Fibroblast of skin of right quadriceps (primary cell): Measurements from ENCODE around the gene TEX28.
"Not testable (repeated sequence)": the region's sequence is repeated elsewhere in the genome, so short reads cannot be mapped to it uniquely, and the experiment has no call there.

ENCODE experiments used
- DNase-seq: peaks from one replicate; pipeline ENCODE4 v3.0.0-alpha.2; 2013

Gene TEX28, protein sequence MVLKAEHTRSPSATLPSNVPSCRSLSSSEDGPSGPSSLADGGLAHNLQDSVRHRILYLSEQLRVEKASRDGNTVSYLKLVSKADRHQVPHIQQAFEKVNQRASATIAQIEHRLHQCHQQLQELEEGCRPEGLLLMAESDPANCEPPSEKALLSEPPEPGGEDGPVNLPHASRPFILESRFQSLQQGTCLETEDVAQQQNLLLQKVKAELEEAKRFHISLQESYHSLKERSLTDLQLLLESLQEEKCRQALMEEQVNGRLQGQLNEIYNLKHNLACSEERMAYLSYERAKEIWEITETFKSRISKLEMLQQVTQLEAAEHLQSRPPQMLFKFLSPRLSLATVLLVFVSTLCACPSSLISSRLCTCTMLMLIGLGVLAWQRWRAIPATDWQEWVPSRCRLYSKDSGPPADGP

DNA sequence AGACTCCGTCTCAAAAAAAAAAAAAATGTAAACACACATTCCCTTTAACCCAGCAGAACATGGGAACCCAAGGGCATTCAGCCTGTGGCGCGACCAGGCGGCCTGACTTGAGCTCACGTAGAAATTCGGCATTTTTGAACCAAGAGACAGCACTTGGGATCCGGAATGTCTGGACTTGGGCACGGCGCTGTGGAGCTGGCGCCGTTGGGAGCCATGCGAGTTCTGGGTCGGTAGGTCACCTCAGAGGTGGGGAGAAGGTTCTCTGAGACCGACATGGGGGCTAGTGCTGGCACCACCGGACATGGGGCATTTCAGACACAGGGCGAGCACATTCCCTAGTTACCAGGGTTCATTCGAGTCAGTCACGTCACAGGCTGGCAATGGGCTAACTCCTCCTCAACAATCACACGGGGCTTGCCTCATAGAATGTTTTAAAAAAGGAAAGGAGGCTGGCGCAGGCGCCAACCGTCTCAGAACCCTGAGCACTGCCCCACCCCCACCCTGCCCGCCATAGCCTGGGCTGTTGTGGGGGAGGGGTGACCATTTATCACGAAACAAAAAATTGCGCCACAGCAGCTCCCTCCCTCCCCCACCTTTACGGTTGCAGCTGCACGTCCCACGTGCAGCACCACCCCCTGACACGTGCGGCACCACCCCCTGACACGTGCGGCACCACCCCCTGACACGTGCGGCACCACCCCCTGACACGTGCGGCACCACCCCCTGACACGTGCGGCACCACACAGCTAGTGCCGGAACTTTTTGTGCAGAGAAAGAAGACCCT is at the start of gene TEX28:
TEX28 (minus strand) TSS at position 334 of the 784 bp plus-strand sequence. CDS start 3,007 bp downstream, outside the sequence.
- DNase-seq: no peak

DNA sequence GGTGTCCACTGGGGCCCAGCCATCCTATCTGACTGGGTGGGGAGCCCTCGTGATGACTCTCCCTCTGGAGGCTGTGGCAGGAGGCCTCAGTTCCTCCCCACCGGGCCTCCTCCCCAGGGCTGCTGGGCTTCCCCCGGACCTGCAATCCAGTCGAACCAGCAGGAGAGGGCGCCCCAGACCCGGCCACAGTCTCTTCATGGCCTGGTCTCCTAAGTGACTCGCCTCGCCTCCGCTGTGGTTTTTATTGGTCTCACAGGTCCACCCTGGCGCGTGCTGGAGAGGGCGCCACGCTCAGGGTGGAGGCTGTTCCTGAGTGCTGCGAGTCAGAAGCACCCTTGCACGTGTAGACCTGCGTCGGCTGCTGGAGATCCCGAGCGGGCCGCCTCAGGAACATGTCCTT is 48.7 kb upstream of the TEX28 start:
- not testable (repeated sequence) for DNase-seq

DNA sequence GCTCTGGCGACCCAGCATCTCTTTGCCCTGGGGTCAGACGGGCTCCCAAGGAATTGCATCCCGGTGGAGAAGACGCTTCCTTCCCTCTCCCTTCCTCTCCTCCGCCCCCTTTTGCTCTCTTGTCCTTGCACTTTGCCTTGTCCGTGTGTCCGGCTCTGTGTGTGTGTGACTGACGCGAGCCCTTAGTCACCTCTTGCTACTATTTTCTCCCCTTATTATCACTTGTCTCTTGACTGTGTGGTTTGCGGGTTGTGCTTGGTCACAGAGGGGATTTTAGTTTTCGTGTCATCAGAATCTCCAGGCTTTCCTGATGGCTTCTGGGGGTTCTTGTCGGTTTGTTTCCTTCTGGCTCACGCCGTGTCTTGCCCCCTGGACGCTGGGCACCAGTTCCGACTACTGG is 48.1 kb upstream of the TEX28 start:
- DNase-seq: not testable (repeated sequence)

DNA sequence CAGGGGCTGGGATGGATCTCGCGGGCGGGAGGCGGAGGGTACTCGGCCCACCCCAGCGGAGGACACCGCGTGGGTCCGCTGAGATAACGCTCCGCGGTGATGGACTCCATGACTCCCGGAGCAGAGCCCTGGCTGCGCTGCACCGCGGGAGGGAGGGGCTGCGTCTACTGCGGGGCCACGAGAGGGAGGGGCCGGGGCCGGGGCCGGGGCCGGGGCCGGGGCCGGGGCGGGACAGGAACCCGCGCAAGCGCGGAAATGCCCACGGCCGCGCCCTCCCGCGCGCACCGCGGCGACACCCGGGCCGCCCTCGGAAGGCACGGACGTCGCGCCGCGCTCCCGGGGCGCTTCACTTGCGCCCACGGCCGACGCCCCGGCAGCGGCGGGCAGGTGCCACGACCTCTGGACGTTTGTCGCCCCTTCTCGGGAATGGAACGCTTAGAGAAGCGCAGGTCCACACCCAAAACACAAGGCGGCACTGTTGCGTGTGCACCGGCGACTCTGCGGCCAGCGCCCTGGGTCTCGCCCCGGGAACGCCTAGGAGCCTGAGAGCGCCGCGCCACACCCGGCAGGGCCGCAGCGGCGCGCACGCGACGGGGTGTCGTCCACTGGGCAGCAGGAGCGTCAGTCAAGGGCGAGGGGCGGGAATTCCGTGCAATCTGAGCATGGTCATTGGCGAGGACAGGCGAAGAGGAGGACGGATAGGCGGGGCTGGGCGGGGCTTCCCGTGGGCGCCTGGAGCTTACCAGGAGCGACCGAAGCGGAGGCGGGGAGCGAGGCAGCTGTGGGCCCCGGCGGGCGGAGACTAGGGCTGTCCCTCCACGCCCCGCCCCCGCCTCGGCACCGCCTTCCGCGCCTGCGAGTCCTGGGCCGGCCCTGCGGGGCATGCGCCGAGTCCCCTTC is 46.7 kb upstream of the TEX28 start:
- DNase-seq: not testable (repeated sequence)

DNA sequence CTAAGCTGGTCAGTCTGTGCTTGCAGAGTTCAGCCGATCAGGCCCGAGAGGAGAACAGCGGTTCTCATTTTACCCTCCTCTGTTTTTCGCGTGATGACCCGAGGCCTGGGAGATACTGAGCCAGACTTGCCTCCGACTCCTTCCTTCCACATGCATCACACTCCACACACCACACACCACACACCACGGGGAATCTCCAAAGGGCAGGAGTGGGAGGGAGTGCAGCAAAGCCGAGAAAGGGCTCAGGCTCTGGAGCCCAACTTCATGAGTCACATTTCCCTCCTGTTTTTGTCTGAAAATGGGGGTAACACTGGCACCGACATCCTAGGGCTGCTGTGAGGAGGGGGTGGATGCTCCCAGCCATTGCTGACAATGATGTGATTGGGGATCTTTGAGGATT is 39.6 kb upstream of the TEX28 start:
- no peak for DNase-seq

DNA sequence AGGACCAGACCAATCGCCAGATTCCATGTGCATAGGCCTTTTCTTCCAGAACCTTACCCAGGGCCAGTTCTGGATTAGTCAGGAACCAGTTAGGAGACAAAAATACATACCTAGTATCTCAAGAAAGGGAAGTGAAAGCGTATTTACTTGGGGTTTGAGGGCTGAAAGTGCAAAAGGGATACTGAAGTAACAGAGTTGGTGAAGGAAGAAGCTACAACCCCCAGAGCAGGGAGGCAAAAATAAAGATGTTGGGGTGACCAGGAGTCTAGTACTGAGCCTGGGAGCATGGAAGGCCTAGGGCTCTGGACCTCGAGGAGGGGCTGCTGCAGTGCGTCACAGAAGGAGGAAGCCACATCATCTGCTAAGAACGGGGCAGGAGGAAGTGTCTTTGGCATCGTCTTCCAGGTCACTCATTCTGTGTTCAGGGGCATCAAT is 38.9 kb upstream of the TEX28 start:
- DNase-seq: no peak

DNA sequence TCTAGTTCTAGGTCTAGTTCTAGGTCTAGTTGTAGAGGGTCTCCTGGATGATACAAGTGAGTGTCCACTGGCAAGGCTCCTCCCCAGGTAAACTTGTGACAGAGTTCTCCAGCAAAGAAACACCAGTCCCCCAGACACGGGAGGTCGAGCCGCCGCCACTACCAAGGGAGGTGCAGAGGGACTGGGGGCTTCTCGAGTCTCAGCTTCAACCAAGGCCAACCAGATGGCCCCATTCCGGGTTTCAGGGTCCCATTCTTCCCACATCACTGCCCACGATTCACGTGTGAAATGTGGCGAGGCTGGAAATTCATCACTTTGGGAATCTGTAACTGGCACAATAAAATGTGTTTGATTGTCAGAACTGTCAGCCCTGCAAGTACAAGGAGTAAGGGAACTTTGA is 38.2 kb upstream of the TEX28 start:
- no peak for DNase-seq

DNA sequence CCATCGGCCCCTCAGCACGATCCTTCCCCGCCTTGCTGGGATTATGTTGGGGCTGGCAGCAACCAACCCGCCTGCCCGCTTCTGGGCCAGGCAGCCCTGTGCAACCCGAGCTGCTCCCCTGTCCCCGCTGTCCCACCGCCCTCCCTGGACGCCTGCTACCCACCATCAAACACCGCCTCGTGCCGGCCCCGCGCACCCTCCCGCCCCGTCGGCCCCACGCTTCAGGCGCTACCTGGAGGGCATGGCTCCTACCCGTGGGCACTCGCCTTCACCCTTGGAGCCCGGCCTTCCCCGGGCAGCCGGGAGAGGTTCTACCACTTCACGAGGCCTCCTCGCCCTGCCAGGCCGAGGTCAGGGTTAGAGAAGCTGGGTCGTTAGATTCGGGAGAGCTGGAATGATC is 37.6 kb upstream of the TEX28 start:
- no peak for DNase-seq

DNA sequence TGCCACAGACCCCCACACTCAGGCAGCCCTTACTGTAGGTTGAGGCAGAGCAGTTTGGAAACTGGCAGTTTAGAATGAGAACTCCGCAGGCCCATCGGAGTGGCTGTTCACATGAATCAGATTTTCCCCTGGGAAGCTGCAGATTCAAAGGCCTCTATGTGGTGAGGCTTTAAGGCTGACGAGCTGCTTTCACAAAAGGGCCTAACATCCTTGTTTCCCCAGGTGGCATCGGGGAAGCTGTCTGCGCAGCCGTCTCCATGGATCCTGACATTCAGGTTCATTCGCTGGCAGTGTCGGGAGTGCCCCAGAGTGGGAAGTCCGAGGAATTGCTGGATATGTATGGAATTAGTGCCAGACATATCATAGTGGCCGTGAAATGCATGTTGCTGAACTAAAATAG is 34.4 kb upstream of the TEX28 start:
- DNase-seq: no peak

DNA sequence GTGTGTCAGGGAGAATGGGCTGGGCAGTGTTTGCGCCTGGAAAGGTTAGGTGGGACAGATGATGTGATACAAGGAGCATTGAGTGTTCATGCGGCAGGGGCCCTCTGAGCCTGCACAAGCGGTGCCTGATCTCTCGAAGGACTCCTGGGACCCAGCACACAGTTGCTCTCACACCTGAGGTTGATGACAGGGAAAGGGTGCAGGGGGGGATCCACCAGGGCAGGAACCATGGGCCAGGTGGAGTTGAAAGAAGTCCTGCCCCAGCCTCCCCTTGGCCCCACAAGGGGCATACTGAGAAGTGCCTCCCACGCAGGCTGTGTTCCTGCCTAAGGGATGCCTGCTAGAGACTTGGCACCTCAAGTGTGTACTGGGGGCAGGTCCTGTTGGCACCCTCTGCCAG is 33.7 kb upstream of the TEX28 start:
- no peak for DNase-seq

DNA sequence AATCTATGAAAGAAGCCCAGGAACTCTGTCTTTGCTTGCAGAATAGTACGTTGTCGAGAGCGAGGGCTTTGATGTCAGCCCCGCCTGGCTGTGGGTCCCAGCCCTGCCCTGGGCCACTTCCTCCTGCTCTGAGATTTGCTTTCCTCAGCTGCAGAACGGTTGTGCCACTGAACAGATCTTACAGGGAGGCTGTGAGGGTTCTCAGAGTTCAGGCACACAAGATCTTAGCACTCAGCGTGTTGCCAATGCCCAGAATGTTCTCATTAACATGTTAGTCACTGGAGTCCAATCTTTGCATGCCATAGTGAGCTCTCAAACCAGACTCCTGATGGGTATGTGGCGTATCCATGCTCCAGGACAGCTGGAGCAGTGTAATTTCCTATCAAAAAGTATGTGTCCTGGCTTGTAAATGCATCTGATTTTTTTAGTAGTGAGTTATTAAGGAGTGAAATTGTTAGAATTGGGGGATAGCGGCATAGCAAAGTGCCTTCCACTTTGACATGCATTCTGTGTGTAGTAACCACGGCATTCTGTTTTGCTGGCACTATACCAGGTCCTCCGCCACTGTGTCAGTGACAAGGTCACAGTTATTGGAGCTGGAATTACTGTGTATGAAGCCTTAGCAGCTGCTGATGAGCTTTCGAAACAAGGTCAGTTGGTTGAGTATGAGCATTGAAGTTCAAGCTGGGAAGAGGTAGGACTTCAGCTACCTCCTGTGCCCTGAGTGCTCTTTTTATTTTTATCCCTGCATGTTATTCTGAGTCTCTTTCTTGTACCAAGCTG is 32.3 kb upstream of the TEX28 start:
- DNase-seq: peak; percentile 38

DNA sequence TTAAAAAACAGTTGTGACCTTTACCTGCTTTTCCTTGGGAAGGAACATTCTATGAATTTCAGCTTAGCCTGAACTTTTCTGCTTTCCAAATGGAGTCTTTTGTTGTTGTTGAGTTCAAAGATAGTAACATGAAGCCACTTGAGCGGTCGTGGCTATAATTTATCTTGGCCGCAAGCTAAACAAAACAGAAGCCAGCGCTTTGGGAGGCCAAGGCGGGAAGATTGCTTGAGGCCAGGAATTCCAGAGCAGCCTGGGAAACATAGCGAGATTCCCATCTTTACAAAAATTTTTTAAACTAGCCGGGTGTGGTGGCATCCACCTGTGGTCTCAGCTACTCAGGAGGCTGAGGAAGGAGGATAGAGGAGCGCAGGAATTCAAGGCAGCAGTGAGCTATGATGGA is 30.6 kb upstream of the TEX28 start:
- DNase-seq: no peak

DNA sequence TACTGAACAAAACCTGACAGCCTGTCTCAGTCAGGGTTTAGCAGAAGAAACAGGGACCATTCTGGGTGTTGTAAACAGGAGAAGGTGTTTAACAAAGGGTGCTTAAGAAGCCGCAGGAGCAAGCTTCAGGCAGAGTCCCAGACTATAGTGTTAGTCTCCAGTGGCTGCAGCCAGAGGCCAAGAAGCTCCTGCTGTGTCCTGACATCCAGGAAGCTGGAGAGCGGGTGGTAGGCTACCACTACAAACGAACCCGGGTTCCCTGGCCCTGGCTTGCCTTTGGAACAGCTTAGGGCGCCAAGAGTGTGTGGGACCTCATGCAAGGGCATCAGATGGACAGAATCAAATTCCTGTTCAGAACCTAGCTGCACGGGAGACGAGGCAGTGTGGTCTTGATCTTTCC is 28.6 kb upstream of the TEX28 start:
- no peak for DNase-seq

DNA sequence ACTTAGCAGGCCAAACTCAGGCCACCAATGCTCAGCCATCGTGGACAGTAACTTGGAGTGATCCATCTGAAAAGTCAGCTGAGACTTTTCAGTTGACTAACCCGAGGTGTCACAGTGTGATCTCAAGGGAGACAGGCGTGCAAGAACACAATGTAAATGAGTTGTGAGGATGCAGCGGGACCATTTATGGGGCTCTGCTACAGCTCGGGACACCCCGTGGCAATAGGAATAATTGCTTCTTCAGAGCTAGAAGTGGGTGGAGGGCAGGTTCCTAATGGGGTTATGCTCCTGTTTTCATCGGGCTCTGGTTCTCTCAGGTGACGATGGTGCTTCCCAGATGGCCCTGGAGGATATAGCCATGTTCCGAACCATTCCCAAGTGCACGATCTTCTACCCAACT is 28.0 kb upstream of the TEX28 start:
- DNase-seq: no peak

DNA sequence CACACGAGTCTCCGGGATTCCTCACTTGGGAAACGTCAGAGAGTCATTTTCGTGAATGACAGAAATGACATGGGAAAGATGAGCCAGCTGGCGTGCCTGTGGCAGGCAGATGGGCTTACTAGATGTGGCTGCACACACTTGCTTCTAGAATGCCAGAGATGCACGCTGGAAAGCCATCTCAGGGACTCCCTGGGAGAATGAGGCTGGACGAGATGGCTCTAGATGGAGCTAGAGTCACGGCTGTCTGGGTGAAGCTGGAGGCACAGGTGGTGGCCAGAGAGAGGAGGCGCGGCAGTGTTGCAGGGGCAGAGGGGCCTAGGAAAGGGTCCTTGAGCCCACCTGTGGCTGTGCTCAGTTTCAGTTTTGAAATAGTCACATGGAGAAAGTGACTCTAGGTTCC is 26.7 kb upstream of the TEX28 start:
- DNase-seq: no peak

DNA sequence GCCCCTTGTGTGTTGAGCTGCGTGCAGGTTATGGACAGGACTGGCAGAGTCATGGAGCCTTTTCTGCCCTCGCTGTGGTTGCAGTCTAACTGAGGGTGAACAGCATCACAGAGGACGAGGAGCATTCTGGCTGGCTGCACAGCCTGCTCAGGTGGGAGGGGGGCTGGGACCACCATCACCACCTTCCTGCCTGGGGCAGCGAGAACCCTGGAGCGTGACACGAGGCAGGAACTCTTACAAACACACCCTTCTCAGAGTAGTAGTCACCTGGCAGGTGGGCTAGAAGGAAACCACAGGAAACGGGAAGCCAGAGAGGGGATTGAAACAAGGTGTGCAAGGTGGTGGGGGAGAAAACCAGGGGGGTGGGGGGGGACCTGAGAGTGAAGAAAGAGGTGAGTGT is 26.2 kb upstream of the TEX28 start:
- DNase-seq: no peak

DNA sequence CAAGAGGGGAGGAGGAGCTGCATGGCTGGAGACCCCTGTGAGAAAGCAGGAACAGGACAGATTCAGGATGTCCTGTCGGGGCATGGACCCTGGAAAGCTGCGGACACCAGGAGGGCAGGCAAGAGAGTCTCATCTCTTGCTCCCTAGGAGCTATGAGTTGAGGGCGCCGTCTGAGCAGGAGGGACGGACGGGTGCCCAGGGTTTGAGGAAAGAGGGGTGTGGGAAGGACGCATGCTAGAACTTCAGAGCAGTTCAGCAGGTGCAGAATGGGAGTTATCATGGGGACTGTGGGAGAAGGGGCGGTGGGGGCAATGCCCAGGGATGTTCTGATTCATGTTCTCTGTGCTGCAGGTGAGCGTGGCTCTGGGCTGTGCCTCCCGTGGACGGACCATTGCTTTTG is 25.5 kb upstream of the TEX28 start:
- DNase-seq: no peak

DNA sequence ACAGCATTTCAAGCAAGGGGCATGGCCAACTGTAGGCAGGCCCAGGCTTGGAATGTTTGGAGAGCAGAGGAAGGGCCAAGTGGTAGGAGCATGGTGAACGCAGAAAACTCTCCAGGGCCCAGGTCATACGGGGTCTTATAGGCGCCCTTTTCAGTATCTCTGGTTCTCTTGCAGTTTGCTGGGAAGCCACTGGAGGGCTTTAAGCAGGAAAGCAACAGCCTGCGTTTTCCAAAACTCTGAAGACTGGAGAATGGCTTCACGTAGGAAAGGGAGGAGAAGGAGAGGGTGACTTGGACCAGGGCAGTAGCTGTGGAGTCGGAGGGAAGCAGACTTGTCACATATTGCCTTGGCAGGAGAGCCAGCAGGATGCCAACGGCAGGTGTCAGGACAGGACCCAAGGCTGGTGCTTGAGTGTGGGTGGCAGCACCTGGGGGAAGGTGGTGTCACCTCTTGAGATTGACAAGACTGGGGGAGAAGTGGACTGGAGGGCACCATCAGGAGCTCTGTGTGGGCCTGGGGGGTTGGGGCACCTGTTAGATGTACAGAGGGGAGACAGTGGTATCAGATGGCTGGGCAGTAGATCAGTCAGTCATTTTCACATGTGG is 22.6 kb upstream of the TEX28 start:
- no peak for DNase-seq

DNA sequence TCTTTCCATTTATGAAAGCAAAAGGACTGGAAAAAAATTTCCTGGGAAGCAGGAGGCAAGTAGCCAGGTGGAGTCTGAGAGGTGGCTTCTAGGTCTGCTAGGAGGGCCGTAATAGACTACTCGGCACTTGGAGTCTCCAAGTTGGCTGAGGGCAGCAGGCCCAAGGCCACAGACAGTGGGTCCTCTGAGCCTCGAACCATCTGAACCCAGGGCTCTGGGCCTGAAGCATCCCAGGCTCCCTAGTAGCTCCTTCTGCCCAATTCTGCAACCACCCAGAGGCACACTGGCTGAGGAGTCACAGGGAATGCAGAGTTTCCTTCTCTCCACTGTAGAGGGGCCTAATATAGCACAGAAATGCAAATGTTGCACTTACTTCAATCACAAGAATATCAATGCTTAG is 20.5 kb upstream of the TEX28 start:
- no peak for DNase-seq

DNA sequence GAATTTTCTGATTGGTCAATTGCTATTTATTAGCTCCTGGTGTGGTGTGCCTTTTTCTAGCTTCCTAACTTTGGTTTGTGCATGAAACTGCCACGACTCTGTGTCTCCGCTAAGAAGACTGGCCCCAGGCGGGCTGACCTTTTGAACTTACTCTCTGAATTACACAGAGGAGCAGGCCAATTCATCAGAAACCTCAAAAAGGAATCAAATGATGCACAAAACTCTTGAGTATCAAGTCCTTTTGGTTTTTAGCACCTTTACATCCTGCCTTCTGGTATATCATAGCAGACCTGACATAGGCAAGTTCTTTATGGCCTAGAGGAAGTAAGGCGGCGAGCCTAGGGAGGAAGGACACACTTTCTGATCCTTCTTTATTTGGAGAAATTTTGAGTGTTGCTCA is 18.2 kb upstream of the TEX28 start:
- DNase-seq: no peak

DNA sequence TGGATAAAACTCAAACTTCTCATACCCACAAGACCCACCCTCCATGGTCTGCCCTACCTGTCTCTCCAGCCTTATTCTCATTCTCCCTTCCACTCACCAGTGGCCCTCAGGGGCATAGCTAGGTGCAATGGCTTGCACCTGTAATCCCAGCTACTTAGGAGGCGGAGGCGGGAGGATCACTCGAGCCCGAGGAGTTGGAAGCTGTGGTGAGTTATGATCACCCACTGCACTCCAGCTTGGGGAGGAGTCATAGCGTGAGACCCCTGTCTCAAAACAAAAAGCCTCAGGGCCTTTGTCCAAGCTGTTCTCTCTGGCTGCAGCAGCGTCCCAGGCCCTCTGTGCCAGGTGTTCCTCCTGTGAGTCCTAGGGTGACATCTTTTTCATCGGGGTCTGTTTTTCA is 17.2 kb upstream of the TEX28 start:
- no peak for DNase-seq
